Left colon (tissue), 2 donors: ENCODE results near the gene FRMPD2. TPM values are rescaled to one million over a fixed set of nuclear protein-coding genes. Genes with fewer than 3 reads are reported as not detected.
"Not testable (repeated sequence)": the region's sequence is repeated elsewhere in the genome, so short reads cannot be mapped to it uniquely, and the experiment has no call there.

Experiments
- ATAC-seq: fragments of 200-7000 bp; cut with Tn5 transposase; one replicate; pipeline ENCODE4 v1.9.1; 2020; ENCODE audit warnings: mild to moderate bottlenecking, moderate library complexity
- DNase-seq, 2 donors: peaks; one replicate each; pipeline ENCODE4 v3.0.0-alpha.2; 2020
- intact Hi-C, 2 donors: fragments of 100-400 bp; cut with DNase I in 1 of 2; cut with micrococcal nuclease in 1 of 2; formaldehyde crosslinking; loops; one replicate each; pipeline versions ENCODE4 v1.11.2 to v1.14.0; 2022; cut with DNase I, micrococcal nuclease
- total RNA-seq, 2 donors: library from RNA; stranded (reverse); fragmentation: NEBNext Ultra II Directional; extraction: Animal tissue kit (Norgen Biotek cat#: 25700); gene quantifications; one replicate each; pipeline ENCODE4 v1.2.1, GENCODE V29; 2021
- donor health status: DM: no; HTN: no; CAD: no.
- donor health status: DM: yes; HTN: yes; CAD: no.

FRMPD2 gene
- total RNA-seq, 2 donors from 2014 or later, result 0.18 to 0.36 TPM

- ATAC-seq, result no peak
- intact Hi-C loops, result no loop called here
- no peak for DNase-seq
Measured at GRCh38 chr10:48238826-48239520, 35.5 kb downstream of the FRMPD2 start.

GRCh38 chr10:48237259-48238250, 36.9 kb downstream of the FRMPD2 start:
- DNase-seq, result no peak
- intact Hi-C loops, result no loop called here
- ATAC-seq, result no peak

- no peak for DNase-seq
- intact Hi-C loops, result no loop called here
- ATAC-seq, result no peak
Measured at GRCh38 chr10:48236199-48236621, 38.3 kb downstream of the FRMPD2 start.

DNA sequence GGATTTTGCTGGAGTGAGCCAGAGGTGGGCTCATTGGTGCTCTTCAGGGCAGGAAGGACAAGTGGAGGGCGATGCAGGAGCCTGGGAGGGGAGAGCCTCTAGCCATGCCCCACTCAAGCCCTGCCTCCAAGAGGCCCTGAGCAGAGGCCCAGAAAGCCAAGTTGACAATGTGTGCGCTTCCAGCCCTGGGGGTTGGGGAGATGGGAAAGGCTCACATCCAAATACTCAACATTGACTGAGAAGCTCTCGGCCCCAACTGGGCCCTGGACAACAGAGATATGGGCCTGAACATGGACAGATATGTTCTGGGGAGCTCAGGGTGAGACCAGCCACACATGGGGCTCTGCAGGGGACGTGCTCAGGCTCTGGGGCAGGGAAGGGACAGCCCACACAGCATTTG, 39.0 kb downstream of the FRMPD2 start:
- no peak for DNase-seq
- intact Hi-C loops, result no loop called here
- ATAC-seq, result no peak

DNA sequence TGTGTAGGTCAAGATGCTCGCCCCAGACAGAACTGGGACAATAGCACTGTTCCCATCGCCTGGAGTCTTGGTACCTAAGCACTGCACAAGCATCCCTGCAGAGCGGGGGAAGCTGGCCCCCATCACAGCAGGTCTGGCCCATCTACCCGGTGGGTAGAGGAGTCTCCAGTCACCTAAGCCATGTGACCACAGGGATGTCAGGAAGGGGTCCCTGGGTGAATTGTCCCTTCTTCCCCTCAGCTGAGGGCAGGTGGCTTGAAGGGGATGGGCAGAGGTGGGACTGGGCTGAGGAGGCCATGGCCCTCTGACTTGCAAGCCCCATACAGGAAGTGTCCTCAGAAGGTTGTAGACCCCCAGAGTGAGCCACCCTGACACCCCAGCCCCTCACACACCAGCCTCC, 39.7 kb downstream of the FRMPD2 start:
- intact Hi-C loops, result no loop called here
- no peak for DNase-seq
- no peak for ATAC-seq

GRCh38 chr10:48234295-48234694, 40.2 kb downstream of the FRMPD2 start:
- DNase-seq (no peak), ATAC-seq (no peak)
- intact Hi-C loops, result no loop called here

- no peak for ATAC-seq
- intact Hi-C loops, result no loop called here
- DNase-seq, result no peak
Measured at GRCh38 chr10:48233559-48234005, 40.9 kb downstream of the FRMPD2 start.

- intact Hi-C loops, result no loop called here
- ATAC-seq, result no peak
- no peak for DNase-seq
Measured at GRCh38 chr10:48232717-48233447, 41.6 kb downstream of the FRMPD2 start.

GRCh38 chr10:48231699-48232315, 42.7 kb downstream of the FRMPD2 start:
- intact Hi-C loops, result no loop called here
- DNase-seq, result no peak
- no peak for ATAC-seq

DNA sequence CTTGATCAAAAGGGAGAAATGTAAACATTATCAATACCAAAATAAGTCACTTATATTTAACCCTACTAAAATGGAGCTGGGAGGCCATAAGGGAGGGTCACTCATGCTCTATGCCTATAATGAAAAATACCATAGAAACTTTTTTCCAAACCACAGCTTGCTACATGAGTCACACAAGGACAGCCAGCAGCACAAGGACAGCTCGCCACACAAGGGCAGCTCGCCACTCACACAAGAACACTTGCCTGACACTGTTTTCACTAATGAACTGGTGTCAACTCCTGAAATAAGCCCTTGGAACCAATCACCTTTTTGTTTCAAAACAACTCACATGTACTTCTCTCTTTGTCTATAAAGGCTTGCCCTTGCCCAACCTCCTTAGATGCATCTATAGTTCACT, 43.3 kb downstream of the FRMPD2 start:
- ATAC-seq (no peak), DNase-seq (no peak)
- intact Hi-C loops, result no loop called here

DNA sequence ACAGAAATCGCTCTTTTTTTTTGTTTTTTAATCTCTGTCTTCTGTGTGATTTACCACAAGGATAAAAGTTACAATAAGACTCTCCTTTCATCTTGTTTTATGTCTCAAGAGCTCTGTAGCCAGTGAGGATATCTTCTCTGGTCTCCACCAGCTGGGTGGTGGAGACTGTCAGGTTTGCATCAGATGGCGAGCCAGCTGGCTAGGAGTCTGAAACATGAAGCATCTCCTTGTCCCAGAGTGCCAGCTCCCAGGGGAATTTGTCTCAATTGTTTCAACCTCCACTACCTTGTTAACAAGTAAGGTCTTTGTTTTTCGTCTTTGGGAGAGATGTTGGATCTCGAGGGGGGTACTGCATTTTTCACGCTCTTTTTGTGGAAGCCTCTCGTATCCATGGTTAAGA, 47.3 kb downstream of the FRMPD2 start:
- intact Hi-C loops, result no loop called here
- DNase-seq (no peak), ATAC-seq (no peak)

GRCh38 chr10:48224979-48225560, 49.4 kb downstream of the FRMPD2 start:
- no peak for DNase-seq
- no peak for ATAC-seq
- intact Hi-C loops, result no loop called here

DNA sequence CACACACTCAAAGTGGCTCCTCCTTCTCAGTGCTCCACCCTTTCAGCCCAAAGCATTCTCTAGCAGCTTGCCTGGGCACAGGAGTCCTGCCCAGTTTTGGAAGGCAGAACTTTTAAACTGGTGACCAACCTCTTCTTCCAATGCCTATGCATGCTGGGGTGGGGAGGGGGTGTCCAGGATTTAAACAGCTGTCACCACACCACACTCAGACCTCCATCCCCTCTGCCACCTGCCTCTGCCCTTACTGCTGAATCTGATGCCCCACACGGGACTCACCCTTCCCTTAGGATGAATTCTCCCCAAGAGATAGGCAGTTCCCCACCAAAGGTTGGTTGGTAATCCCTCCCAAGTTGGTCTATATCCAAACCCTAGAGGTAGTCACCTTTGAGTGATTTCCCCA, 50.2 kb downstream of the FRMPD2 start:
- ATAC-seq (no peak), DNase-seq (no peak)
- intact Hi-C loops, result no loop called here

GRCh38 chr10:48221814-48222213, 52.7 kb downstream of the FRMPD2 start:
- ATAC-seq (no peak), DNase-seq (no peak)
- intact Hi-C loops, result no loop called here

GRCh38 chr10:48221031-48221430, 53.5 kb downstream of the FRMPD2 start:
- intact Hi-C loops, ATAC-seq, DNase-seq: not testable (repeated sequence)

- DNase-seq (no peak), ATAC-seq (no peak)
- intact Hi-C loops, result no loop called here
Measured at GRCh38 chr10:48219194-48219593, 55.3 kb downstream of the FRMPD2 start.

DNA sequence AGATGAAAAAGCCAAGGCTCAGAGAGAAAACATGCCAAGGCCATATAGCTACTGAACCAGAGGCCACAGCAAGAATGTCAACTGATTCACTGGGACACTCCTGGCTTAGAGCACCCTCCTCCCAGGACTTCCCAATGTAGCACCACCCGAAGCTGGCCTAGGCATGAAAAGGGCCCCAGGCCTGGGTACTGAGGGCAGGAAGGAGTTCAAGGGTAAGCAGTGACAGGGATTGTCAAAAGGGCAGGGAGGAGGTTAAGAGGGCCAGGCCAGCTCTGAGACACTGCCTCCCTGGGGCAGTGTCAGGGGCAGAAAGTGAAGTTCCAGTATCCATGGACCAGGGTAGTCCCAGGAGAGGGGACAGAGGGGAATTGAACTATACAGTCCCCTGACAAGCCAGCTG, 57.8 kb downstream of the FRMPD2 start:
- no peak for ATAC-seq
- no peak for DNase-seq
- intact Hi-C loops, result no loop called here

- intact Hi-C loops, result no loop called here
- DNase-seq (no peak), ATAC-seq (no peak)
Measured at GRCh38 chr10:48216204-48216505, 58.3 kb downstream of the FRMPD2 start.
